HepG2 (cell line): ENCODE measurements around the gene RBBP5. TPM values are rescaled to one million over a fixed set of nuclear protein-coding genes. Genes with fewer than 3 reads are reported as not detected.

Source experiments
- ADNP ChIP-seq: sonication (generic); formaldehyde crosslinking; IDR thresholded peaks from 2 replicates; pipeline ENCODE4 v1.4.0; 2020; ENCODE audit warnings: missing genetic modification reagents
- BCL6 ChIP-seq: IDR thresholded peaks from 2 replicates; pipeline ENCODE4 v1.6.1; 2016; ENCODE audit warnings: missing genetic modification reagents, missing compliant biosample characterization
- BORCS8-MEF2B ChIP-seq: sonication (generic); formaldehyde crosslinking; IDR thresholded peaks from 2 replicates; pipeline ENCODE4 v1.8.0; 2022; ENCODE audit warnings: mild to moderate bottlenecking, missing genetic modification reagents
- ELF1 ChIP-seq: sonication (generic); formaldehyde crosslinking; IDR thresholded peaks from 2 replicates; pipeline ENCODE4 v1.4.0; 2020; ENCODE audit warnings: missing genetic modification reagents
- FOSL1 ChIP-seq: sonication (generic); formaldehyde crosslinking; IDR thresholded peaks from 2 replicates; pipeline ENCODE4 v1.9.0; 2021; ENCODE audit warnings: missing genetic modification reagents, borderline replicate concordance
- HCFC1 ChIP-seq: fragments of 150-350 bp; IDR thresholded peaks from 2 replicates; pipeline ENCODE4 v1.6.1; 2014; ENCODE audit warnings: low read depth, low read length
- KLF12 ChIP-seq: sonication (generic); formaldehyde crosslinking; IDR thresholded peaks from 2 replicates; pipeline ENCODE4 v1.4.0; 2020; ENCODE audit warnings: missing genetic modification reagents, borderline replicate concordance
- KLF13 ChIP-seq: sonication (generic); formaldehyde crosslinking; IDR thresholded peaks from 2 replicates; pipeline ENCODE4 v1.4.0; 2020; ENCODE audit warnings: mild to moderate bottlenecking, missing genetic modification reagents
- KMT2A ChIP-seq: sonication (generic); formaldehyde crosslinking; IDR thresholded peaks from 2 replicates; pipeline ENCODE4 v1.4.0; 2020; ENCODE audit warnings: missing genetic modification reagents
- MLXIP ChIP-seq: sonication (generic); formaldehyde crosslinking; IDR thresholded peaks from 2 replicates; pipeline ENCODE4 v1.9.0; 2021; ENCODE audit warnings: missing genetic modification reagents, borderline replicate concordance
- NFIB ChIP-seq: sonication (generic); formaldehyde crosslinking; IDR thresholded peaks from 2 replicates; pipeline ENCODE4 v1.9.0; 2021; ENCODE audit warnings: missing genetic modification reagents, mild to moderate bottlenecking, borderline replicate concordance
- RFXANK ChIP-seq: IDR thresholded peaks from 2 replicates; pipeline ENCODE4 v1.6.1; 2016
- TBX3 ChIP-seq: fragments of 450-650 bp; IDR thresholded peaks from 2 replicates; pipeline ENCODE4 v1.6.1; 2017; ENCODE audit warnings: antibody characterized with exemption, mild to moderate bottlenecking, inconsistent platforms, borderline replicate concordance
- YY1 ChIP-seq: IDR thresholded peaks from 2 replicates; pipeline ENCODE4 v1.6.1; 2011; ENCODE audit warnings: low read length, low read depth, moderate library complexity, mild to moderate bottlenecking; ENCODE audit not compliant: insufficient read depth, insufficient replicate concordance
- ZBTB49 ChIP-seq: sonication (generic); formaldehyde crosslinking; IDR thresholded peaks from 2 replicates; pipeline ENCODE4 v1.4.0; 2020; ENCODE audit warnings: missing genetic modification reagents, borderline replicate concordance
- ZNF136 ChIP-seq: sonication (generic); formaldehyde crosslinking; IDR thresholded peaks from 2 replicates; pipeline ENCODE4 v1.8.1; 2022; ENCODE audit warnings: low read depth, mild to moderate bottlenecking, moderate library complexity, missing genetic modification reagents
- ZNF282 ChIP-seq: fragments of 450-650 bp; IDR thresholded peaks from 2 replicates; pipeline ENCODE4 v1.6.1; 2018; ENCODE audit not compliant: partially characterized antibody
- ZNF329 ChIP-seq: sonication (generic); formaldehyde crosslinking; IDR thresholded peaks from 2 replicates; pipeline ENCODE4 v1.9.0; 2021; ENCODE audit warnings: low read depth, mild to moderate bottlenecking, missing genetic modification reagents
- ZNF34 ChIP-seq: sonication (generic); formaldehyde crosslinking; IDR thresholded peaks from 2 replicates; pipeline ENCODE4 v1.4.0; 2020; ENCODE audit warnings: mild to moderate bottlenecking, missing genetic modification reagents, borderline replicate concordance
- polyA plus RNA-seq, 8 experiments: library from polyadenylated mRNA; depleted of rRNA in 3 of 8; stranded (reverse) in 7 of 8; unstranded in 1 of 8; fragments of >200 nt; fragmentation: Illumina TruSeq in 4 of 8; extraction: Trizol in 4 of 8; gene quantifications; 2 replicates each; pipeline versions ENCODE4 v1.2.1 to v1.2.3, GENCODE V29; 2011 to 2016; ENCODE audit warnings: low read depth in 4 of 8, missing spikeins in 1 of 8, mixed read lengths in 1 of 8; ENCODE audit not compliant: insufficient read depth in 1 of 8
- total RNA-seq, 5 experiments: library from RNA; depleted of rRNA; stranded (reverse); fragments of >200 nt; fragmentation: Illumina TruSeq; extraction: Trizol; gene quantifications; 2 replicates each; pipeline ENCODE4 v1.2.3, GENCODE V29; 2016; ENCODE audit warnings: low read depth in 1 of 5
- TF ChIP-seq, protein P1 (sequence below): IDR thresholded peaks from 2 replicates; pipeline ENCODE4 v1.6.1; 2016; ENCODE audit warnings: mild to moderate bottlenecking
- TF ChIP-seq, protein P2 (sequence below): sonication (generic); formaldehyde crosslinking; IDR thresholded peaks from 2 replicates; pipeline ENCODE4 v1.4.0; 2020; ENCODE audit warnings: mild to moderate bottlenecking, missing genetic modification reagents
- TF ChIP-seq, protein P3 (sequence below): sonication (generic); formaldehyde crosslinking; IDR thresholded peaks from 2 replicates; pipeline ENCODE4 v1.4.0; 2020; ENCODE audit warnings: mild to moderate bottlenecking, missing genetic modification reagents

Gene RBBP5
- total and polyA plus RNA-seq, 2 of the 13 experiments (the other 11 are each of a cell fraction or from before 2014, with no cell fraction given) = 6.6 to 17.1 TPM

DNA sequence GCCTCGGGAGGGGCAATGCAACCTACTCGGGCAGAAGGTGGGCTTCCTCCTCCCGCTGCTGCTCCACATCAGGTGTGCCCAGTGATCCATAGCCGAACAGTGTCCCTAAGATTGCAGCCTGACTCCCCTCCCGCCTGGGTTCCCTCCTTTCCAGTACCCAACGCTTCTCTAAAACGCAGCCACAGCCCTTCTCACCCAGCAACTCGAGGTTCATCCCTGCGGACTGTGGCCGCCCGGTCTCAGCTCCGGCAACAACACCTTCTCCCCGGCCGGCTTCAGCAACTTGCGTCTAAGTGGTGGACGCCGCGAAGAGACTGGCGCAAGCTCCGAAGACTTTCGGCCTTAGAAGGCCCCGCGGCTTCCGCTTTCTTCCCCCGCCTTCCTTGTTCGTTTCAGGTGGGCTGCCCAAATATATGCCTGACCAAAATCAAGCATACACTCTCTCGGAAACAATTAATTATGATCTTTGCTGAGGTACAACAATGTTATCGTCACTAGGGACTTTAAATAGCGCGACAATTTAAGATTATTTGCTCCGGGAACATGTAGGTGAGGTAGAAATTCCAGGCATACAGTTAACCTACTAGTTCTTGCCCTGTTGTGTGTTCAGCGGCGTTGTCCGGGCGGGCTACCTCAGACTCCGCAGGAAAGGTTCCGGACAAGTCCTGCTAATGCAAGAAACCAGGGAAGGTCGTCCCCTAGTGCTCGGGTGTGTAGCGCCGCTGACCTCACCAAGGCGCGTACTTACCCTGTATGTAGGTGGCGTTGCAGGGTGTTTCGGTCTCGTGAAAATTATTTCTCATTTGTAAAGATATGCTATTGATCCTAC lies at the start of gene RBBP5 (continued):
- TF ChIP-seq, protein P1, sequence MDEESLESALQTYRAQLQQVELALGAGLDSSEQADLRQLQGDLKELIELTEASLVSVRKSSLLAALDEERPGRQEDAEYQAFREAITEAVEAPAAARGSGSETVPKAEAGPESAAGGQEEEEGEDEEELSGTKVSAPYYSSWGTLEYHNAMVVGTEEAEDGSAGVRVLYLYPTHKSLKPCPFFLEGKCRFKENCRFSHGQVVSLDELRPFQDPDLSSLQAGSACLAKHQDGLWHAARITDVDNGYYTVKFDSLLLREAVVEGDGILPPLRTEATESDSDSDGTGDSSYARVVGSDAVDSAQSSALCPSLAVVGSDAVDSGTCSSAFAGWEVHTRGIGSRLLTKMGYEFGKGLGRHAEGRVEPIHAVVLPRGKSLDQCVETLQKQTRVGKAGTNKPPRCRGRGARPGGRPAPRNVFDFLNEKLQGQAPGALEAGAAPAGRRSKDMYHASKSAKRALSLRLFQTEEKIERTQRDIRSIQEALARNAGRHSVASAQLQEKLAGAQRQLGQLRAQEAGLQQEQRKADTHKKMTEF = peak; percentile 97
- no peak for TF ChIP-seq KLF12 (CRISPR knock-in tag)
- TF ChIP-seq HCFC1 = peak; percentile 85
- peak; percentile 79; the same call in 1 of the 2 replicates for TF ChIP-seq RFXANK
- TF ChIP-seq ZBTB49 = 0 out of 2 replicates have a peak, but pooled peaks have one; percentile 72
- peak; percentile 35; the same call in 1 of the 2 replicates for TF ChIP-seq TBX3
- TF ChIP-seq ZNF282 = no peak
- TF ChIP-seq ZNF34 (CRISPR knock-in tag) = peak; percentile 86; the same call in 1 of the 2 replicates
- TF ChIP-seq BCL6 = no peak; the same call in 1 of the 2 replicates
- TF ChIP-seq ZNF136 = peak; percentile 94; the same call in 1 of the 2 replicates
- TF ChIP-seq, protein P2, sequence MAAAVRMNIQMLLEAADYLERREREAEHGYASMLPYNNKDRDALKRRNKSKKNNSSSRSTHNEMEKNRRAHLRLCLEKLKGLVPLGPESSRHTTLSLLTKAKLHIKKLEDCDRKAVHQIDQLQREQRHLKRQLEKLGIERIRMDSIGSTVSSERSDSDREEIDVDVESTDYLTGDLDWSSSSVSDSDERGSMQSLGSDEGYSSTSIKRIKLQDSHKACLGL (CRISPR knock-in tag) = no peak
- TF ChIP-seq BORCS8-MEF2B (CRISPR knock-in tag) = peak; percentile 89
- no peak for TF ChIP-seq ZNF329 (CRISPR knock-in tag)
- 0 out of 2 replicates have a peak, but pooled peaks have one; percentile 61 for TF ChIP-seq KLF13 (CRISPR knock-in tag)
- TF ChIP-seq, protein P3, sequence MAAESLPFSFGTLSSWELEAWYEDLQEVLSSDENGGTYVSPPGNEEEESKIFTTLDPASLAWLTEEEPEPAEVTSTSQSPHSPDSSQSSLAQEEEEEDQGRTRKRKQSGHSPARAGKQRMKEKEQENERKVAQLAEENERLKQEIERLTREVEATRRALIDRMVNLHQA = no peak; the same call in 1 of the 2 replicates
- TF ChIP-seq ADNP (CRISPR knock-in tag) = no peak
- no peak for TF ChIP-seq MLXIP
- TF ChIP-seq KMT2A (CRISPR knock-in tag) = peak; percentile 97
- no peak for TF ChIP-seq FOSL1 (CRISPR knock-in tag)
- peak; percentile 84 for TF ChIP-seq YY1
- peak; percentile 93 for TF ChIP-seq ELF1 (CRISPR knock-in tag)
- no peak for TF ChIP-seq NFIB (CRISPR knock-in tag)
